ENCODE results near the gene TAS2R13. TPM values are rescaled to one million over a fixed set of nuclear protein-coding genes. Genes with fewer than 3 reads are reported as not detected.

TAS2R13 gene
- total RNA-seq, 1 donor from 2014 or later, result 7.1 TPM

GRCh38 chr12:10901427-10901826, 7.9 kb downstream of the TAS2R13 start:
- Histone ChIP-seq H3K4me1 (no peaks in the 10 kb centered on the region), H3K27me3 (no peaks in the 10 kb centered on the region), H3K27ac (no peak overlapping the region), H3K4me3 (no peak overlapping the region), H3K9me3 (peaks cover 23% of the 10 kb centered on the region), H3K36me3 (no peaks in the 10 kb centered on the region)
- DNase-seq (ENCODE audit: extremely low spot score in 2 of 2), result no peak
- intact Hi-C loops (cut with DNase I), result no loop called here
- TF ChIP-seq POLR2A (IDR thresholded peaks at IDR 0.05), result no peak
- no peak for TF ChIP-seq POLR2AphosphoS5 (IDR thresholded peaks at IDR 0.05; ENCODE audit: insufficient read depth in 1 of 2, low read depth in 1 of 2)
- no peak for TF ChIP-seq CTCF (IDR thresholded peaks at IDR 0.05)

GRCh38 chr12:10900972-10901371, 8.4 kb downstream of the TAS2R13 start:
- intact Hi-C loops (cut with DNase I), result no loop called here
- Histone ChIP-seq H3K4me3 (no peak overlapping the region), H3K9me3 (peaks cover 23% of the 10 kb centered on the region), H3K27me3 (no peaks in the 10 kb centered on the region), H3K4me1 (no peaks in the 10 kb centered on the region), H3K36me3 (no peaks in the 10 kb centered on the region), H3K27ac (no peak overlapping the region)
- DNase-seq (ENCODE audit: extremely low spot score in 2 of 2), result no peak
- TF ChIP-seq POLR2AphosphoS5 (IDR thresholded peaks at IDR 0.05; ENCODE audit: insufficient read depth in 1 of 2, low read depth in 1 of 2) (no peak), POLR2A (IDR thresholded peaks at IDR 0.05) (no peak), CTCF (IDR thresholded peaks at IDR 0.05) (no peak)

- H3K9me3 ChIP-seq, result peaks cover 23% of the 10 kb centered on the region
- H3K36me3 ChIP-seq, result no peaks in the 10 kb centered on the region
- intact Hi-C loops (cut with DNase I), result no loop called here
- no peak for TF ChIP-seq POLR2A (IDR thresholded peaks at IDR 0.05)
- no peak for TF ChIP-seq POLR2AphosphoS5 (IDR thresholded peaks at IDR 0.05; ENCODE audit: insufficient read depth in 1 of 2, low read depth in 1 of 2)
- no peak for TF ChIP-seq CTCF (IDR thresholded peaks at IDR 0.05)
- no peaks in the 10 kb centered on the region for H3K27me3 ChIP-seq
- no peak overlapping the region for H3K27ac ChIP-seq
- H3K4me1 ChIP-seq, result no peaks in the 10 kb centered on the region
- no peak for DNase-seq (ENCODE audit: extremely low spot score in 2 of 2)
- no peak overlapping the region for H3K4me3 ChIP-seq
These were observed 8.8 kb downstream of the TAS2R13 start for GRCh38 chr12:10900530-10900929.

- Histone ChIP-seq H3K4me1 (no peaks in the 10 kb centered on the region), H3K9me3 (no peaks in the 10 kb centered on the region), H3K27ac (no peak overlapping the region), H3K27me3 (no peaks in the 10 kb centered on the region), H3K36me3 (no peaks in the 10 kb centered on the region), H3K4me3 (no peak overlapping the region)
- no peak for DNase-seq (ENCODE audit: extremely low spot score in 2 of 2)
- no peak for TF ChIP-seq CTCF (IDR thresholded peaks at IDR 0.05)
- no peak for TF ChIP-seq POLR2AphosphoS5 (IDR thresholded peaks at IDR 0.05; ENCODE audit: insufficient read depth in 1 of 2, low read depth in 1 of 2)
- TF ChIP-seq POLR2A (IDR thresholded peaks at IDR 0.05), result no peak
- intact Hi-C loops (cut with DNase I), result no loop called here
These were observed 12.5 kb downstream of the TAS2R13 start for GRCh38 chr12:10896854-10897253.

- DNase-seq (ENCODE audit: extremely low spot score in 2 of 2), result no peak
- Histone ChIP-seq H3K27me3 (no peaks in the 10 kb centered on the region), H3K9me3 (no peaks in the 10 kb centered on the region), H3K27ac (no peak overlapping the region), H3K4me3 (no peak overlapping the region), H3K4me1 (no peaks in the 10 kb centered on the region), H3K36me3 (no peaks in the 10 kb centered on the region)
- no peak for TF ChIP-seq POLR2A (IDR thresholded peaks at IDR 0.05)
- TF ChIP-seq POLR2AphosphoS5 (IDR thresholded peaks at IDR 0.05; ENCODE audit: insufficient read depth in 1 of 2, low read depth in 1 of 2), result no peak
- TF ChIP-seq CTCF (IDR thresholded peaks at IDR 0.05), result no peak
- intact Hi-C loops (cut with DNase I), result no loop called here
These were observed 17.4 kb downstream of the TAS2R13 start for GRCh38 chr12:10891937-10892336.
